Neural progenitor cell (in vitro differentiated cells): ENCODE data around the gene APOE. TPM values are rescaled to one million over a fixed set of nuclear protein-coding genes. Genes with fewer than 3 reads are reported as not detected.

Experiments used
- DNase-seq: peaks from one replicate; pipeline ENCODE4 v3.0.0-alpha.2; 2016; ENCODE audit warnings: low spot score
- H2AFZ ChIP-seq: fragments of 200-600 bp; sonication (generic); replicated peaks from 2 replicates; pipeline ENCODE4 v1.6.1; 2016; ENCODE audit warnings: antibody characterized with exemption
- H3F3A ChIP-seq: fragments of 200-600 bp; sonication (generic); 2 replicates; pipeline ENCODE4 v1.6.1; 2016; ENCODE audit warnings: antibody characterized with exemption, low read depth
- H3K27ac ChIP-seq: fragments of 200-600 bp; sonication (generic); 2 replicates; pipeline ENCODE4 v1.5.1; 2016; ENCODE audit warnings: mild to moderate bottlenecking
- H3K27me3 ChIP-seq: fragments of 200-600 bp; sonication (generic); 2 replicates; pipeline ENCODE4 v1.6.1; 2016; ENCODE audit warnings: mild to moderate bottlenecking, moderate library complexity
- H3K36me3 ChIP-seq: fragments of 200-600 bp; sonication (generic); 2 replicates; pipeline ENCODE4 v1.5.1; 2016
- H3K4me1 ChIP-seq: fragments of 200-600 bp; sonication (generic); 2 replicates; pipeline ENCODE4 v1.6.1; 2016; ENCODE audit warnings: mixed run types
- H3K4me2 ChIP-seq: fragments of 200-600 bp; sonication (generic); 2 replicates; pipeline ENCODE4 v1.6.1; 2016
- H3K4me3 ChIP-seq: fragments of 200-600 bp; sonication (generic); 2 replicates; pipeline ENCODE4 v1.5.1; 2016
- H3K79me2 ChIP-seq: fragments of 200-600 bp; sonication (generic); 2 replicates; pipeline ENCODE4 v1.6.1; 2016; ENCODE audit warnings: low read depth
- H3K9ac ChIP-seq: fragments of 200-600 bp; sonication (generic); 2 replicates; pipeline ENCODE4 v1.6.1; 2016
- H3K9me3 ChIP-seq: fragments of 200-600 bp; sonication (generic); 2 replicates; pipeline ENCODE4 v1.5.1; 2016; ENCODE audit warnings: low read depth
- H4K20me1 ChIP-seq: fragments of 200-600 bp; sonication (generic); 2 replicates; pipeline ENCODE4 v1.6.1; 2016; ENCODE audit warnings: low read depth
- H3K27ac Mint-ChIP-seq: 3 replicates; pipeline ENCODE4 v1.8.0; 2021; ENCODE audit warnings: mixed read lengths
- H3K27me3 Mint-ChIP-seq: 2 replicates; pipeline ENCODE4 v1.8.0; 2022; ENCODE audit warnings: low read depth, mild to moderate bottlenecking, inconsistent platforms, moderate library complexity, mixed read lengths; ENCODE audit not compliant: insufficient read depth
- H3K36me3 Mint-ChIP-seq: 3 replicates; pipeline ENCODE4 v1.8.0; 2021; ENCODE audit warnings: mixed read lengths
- H3K4me1 Mint-ChIP-seq: 3 replicates; pipeline ENCODE4 v1.8.0; 2021; ENCODE audit warnings: mixed read lengths
- H3K4me3 Mint-ChIP-seq: 3 replicates; pipeline ENCODE4 v1.8.0; 2021; ENCODE audit warnings: mild to moderate bottlenecking, moderate library complexity, mixed read lengths
- H3K9me3 Mint-ChIP-seq: 3 replicates; pipeline ENCODE4 v1.8.0; 2020; ENCODE audit warnings: mixed read lengths
- CTCF ChIP-seq: fragments of 200-600 bp; sonication (generic); IDR thresholded peaks from 2 replicates; pipeline ENCODE4 v1.5.1; 2017; ENCODE audit warnings: antibody characterized with exemption, mild to moderate bottlenecking
- EZH2 ChIP-seq: fragments of 200-600 bp; sonication (generic); IDR thresholded peaks from 2 replicates; pipeline ENCODE4 v1.6.1; 2017; ENCODE audit warnings: antibody characterized with exemption, mild to moderate bottlenecking, moderate library complexity
- EZH2phosphoT487 ChIP-seq: fragments of 200-600 bp; sonication (generic); IDR thresholded peaks from 2 replicates; pipeline ENCODE4 v1.6.1; 2017; ENCODE audit warnings: antibody characterized with exemption
- total RNA-seq: library from RNA; depleted of rRNA; stranded (reverse); fragments of >200 nt; gene quantifications from 2 replicates; pipeline ENCODE4 v1.2.3, GENCODE V29; 2015; ENCODE audit warnings: low replicate concordance

APOE gene
- total RNA-seq, 1 donor from 2014 or later, result 195 TPM

- no peak overlapping the region for H2AFZ ChIP-seq
- peaks cover 39% of the 10 kb centered on the region for H4K20me1 ChIP-seq
- no peaks in the 10 kb centered on the region for H3K9me3 ChIP-seq
- H3K27ac ChIP-seq, result no peak overlapping the region
- H3K79me2 ChIP-seq, result no peaks in the 10 kb centered on the region
- no peaks in the 10 kb centered on the region for H3K4me1 ChIP-seq
- H3K36me3 ChIP-seq, result no peaks in the 10 kb centered on the region
- Mint-ChIP-seq H3K36me3 (peaks cover 39% of the 10 kb centered on the region), H3K27ac (no peak overlapping the region), H3K9me3 (no peaks in the 10 kb centered on the region), H3K27me3 (peaks cover 2% of the 10 kb centered on the region), H3K4me1 (no peaks in the 10 kb centered on the region), H3K4me3 (no peak overlapping the region)
- no peak overlapping the region for H3K4me2 ChIP-seq
- H3K27me3 ChIP-seq, result no peaks in the 10 kb centered on the region
- no peak overlapping the region for H3K9ac ChIP-seq
- TF ChIP-seq CTCF (no peak), EZH2phosphoT487 (no peak), EZH2 (no peak)
- DNase-seq, result no peak
- H3F3A ChIP-seq, result no peaks in the 10 kb centered on the region
- H3K4me3 ChIP-seq, result no peak overlapping the region
These were observed 32.9 kb upstream of the APOE start for GRCh38 chr19:44872661-44873060.

GRCh38 chr19:44874317-44874716 lies 31.3 kb upstream of the APOE start:
- H3K9me3 Mint-ChIP-seq, result no peaks in the 10 kb centered on the region
- TF ChIP-seq EZH2phosphoT487 (no peak), CTCF (no peak), EZH2 (no peak)
- no peak overlapping the region for H3K4me2 ChIP-seq
- H3K27ac Mint-ChIP-seq, result no peak overlapping the region
- no peak overlapping the region for H3K4me3 ChIP-seq
- no peaks in the 10 kb centered on the region for H3F3A ChIP-seq
- no peaks in the 10 kb centered on the region for H3K79me2 ChIP-seq
- no peak for DNase-seq
- peaks cover 39% of the 10 kb centered on the region for H4K20me1 ChIP-seq
- H3K9me3 ChIP-seq, result no peaks in the 10 kb centered on the region
- peaks cover 3% of the 10 kb centered on the region for H3K27me3 Mint-ChIP-seq
- no peaks in the 10 kb centered on the region for H3K4me1 ChIP-seq
- H3K9ac ChIP-seq, result no peak overlapping the region
- no peaks in the 10 kb centered on the region for H3K36me3 ChIP-seq
- H3K27me3 ChIP-seq, result no peaks in the 10 kb centered on the region
- no peaks in the 10 kb centered on the region for H3K4me1 Mint-ChIP-seq
- H3K36me3 Mint-ChIP-seq, result peaks cover 34% of the 10 kb centered on the region
- no peak overlapping the region for H2AFZ ChIP-seq
- H3K27ac ChIP-seq, result no peak overlapping the region
- H3K4me3 Mint-ChIP-seq, result no peak overlapping the region

GRCh38 chr19:44875666-44876451 lies 29.7 kb upstream of the APOE start:
- no peak overlapping the region for H3K4me3 ChIP-seq
- Mint-ChIP-seq H3K36me3 (peaks cover 29% of the 10 kb centered on the region), H3K4me3 (no peak overlapping the region), H3K9me3 (no peaks in the 10 kb centered on the region), H3K27ac (no peak overlapping the region), H3K4me1 (no peaks in the 10 kb centered on the region), H3K27me3 (peaks cover 6% of the 10 kb centered on the region)
- H3F3A ChIP-seq, result no peaks in the 10 kb centered on the region
- H3K4me1 ChIP-seq, result no peaks in the 10 kb centered on the region
- H4K20me1 ChIP-seq, result peaks cover 33% of the 10 kb centered on the region
- no peak overlapping the region for H3K27ac ChIP-seq
- H2AFZ ChIP-seq, result no peak overlapping the region
- TF ChIP-seq CTCF, result no peak
- H3K27me3 ChIP-seq, result no peaks in the 10 kb centered on the region
- no peak overlapping the region for H3K9ac ChIP-seq
- no peaks in the 10 kb centered on the region for H3K36me3 ChIP-seq
- no peaks in the 10 kb centered on the region for H3K79me2 ChIP-seq
- DNase-seq, result no peak
- H3K4me2 ChIP-seq, result no peak overlapping the region
- H3K9me3 ChIP-seq, result no peaks in the 10 kb centered on the region
